ENCODE results near the gene SIRT5.

SIRT5 gene

GRCh38 chr6:13572951-13573654 lies 1.3 kb upstream of the SIRT5 start:
- no peak for DNase-seq (ENCODE audit: low read depth)
- TF ChIP-seq, protein P1, sequence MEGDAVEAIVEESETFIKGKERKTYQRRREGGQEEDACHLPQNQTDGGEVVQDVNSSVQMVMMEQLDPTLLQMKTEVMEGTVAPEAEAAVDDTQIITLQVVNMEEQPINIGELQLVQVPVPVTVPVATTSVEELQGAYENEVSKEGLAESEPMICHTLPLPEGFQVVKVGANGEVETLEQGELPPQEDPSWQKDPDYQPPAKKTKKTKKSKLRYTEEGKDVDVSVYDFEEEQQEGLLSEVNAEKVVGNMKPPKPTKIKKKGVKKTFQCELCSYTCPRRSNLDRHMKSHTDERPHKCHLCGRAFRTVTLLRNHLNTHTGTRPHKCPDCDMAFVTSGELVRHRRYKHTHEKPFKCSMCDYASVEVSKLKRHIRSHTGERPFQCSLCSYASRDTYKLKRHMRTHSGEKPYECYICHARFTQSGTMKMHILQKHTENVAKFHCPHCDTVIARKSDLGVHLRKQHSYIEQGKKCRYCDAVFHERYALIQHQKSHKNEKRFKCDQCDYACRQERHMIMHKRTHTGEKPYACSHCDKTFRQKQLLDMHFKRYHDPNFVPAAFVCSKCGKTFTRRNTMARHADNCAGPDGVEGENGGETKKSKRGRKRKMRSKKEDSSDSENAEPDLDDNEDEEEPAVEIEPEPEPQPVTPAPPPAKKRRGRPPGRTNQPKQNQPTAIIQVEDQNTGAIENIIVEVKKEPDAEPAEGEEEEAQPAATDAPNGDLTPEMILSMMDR (IDR thresholded peaks at IDR 0.05; ENCODE audit: low read length, missing control alignments) = no peak
- peak overlapping the region; percentile 81 for H3K4me3 ChIP-seq (replicated peaks; ENCODE audit: low read depth, low read length)

GRCh38 chr6:13573669-13574110 lies 711 bp upstream of the SIRT5 start:
- TF ChIP-seq, protein P1 (IDR thresholded peaks at IDR 0.05; ENCODE audit: low read length, missing control alignments) = no peak
- peak overlapping the region; percentile 81 for H3K4me3 ChIP-seq (replicated peaks; ENCODE audit: low read depth, low read length)
- peak; percentile 33 for DNase-seq (ENCODE audit: low read depth)

DNA sequence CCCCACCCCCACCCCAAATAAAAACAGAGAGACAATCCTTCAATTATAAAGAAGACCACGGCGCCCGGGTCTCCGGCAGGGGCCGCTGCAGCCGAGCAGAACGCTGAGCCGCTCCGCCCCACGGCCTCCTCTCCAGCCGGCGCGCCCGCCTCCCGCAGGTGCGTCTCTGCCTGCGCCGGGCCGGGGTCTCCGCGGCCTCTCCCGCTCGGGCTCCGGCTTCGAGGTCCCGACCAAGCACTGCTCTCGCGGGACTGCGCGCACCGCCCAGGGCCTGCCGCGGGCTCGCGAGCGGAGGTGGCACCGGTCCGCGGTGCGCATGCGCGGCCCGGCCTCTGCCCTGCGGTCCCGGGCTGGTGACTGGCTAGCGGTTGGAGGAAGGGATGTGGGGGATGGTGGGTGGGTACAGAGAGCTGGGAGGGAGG lies 241 bp upstream of the SIRT5 start:
- TF ChIP-seq, protein P1 (IDR thresholded peaks at IDR 0.05; ENCODE audit: low read length, missing control alignments) = peak; percentile 30
- H3K4me3 ChIP-seq (replicated peaks; ENCODE audit: low read depth, low read length) = peak overlapping the region; percentile 81
- peak; percentile 93 for DNase-seq (ENCODE audit: low read depth)

DNA sequence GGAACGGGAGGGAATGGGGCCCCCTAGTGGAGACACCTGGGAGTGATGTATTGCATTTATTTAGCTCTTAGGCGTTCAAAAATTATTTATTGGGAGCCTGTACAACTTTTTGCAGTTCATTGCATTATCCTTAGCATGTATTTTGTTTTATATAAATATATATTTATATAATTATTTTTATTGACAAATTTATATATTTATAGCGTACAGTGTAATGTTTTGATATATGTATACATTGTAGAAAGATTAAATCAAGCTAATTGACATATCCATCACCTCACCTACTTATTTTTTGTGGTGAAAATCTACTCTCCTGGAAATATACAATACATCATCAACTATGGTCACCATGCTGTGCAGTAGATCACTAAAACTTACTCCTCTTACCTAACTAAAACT lies 975 bp downstream of the SIRT5 start:
- no peak for DNase-seq (ENCODE audit: low read depth)
- peak overlapping the region; percentile 81 for H3K4me3 ChIP-seq (replicated peaks; ENCODE audit: low read depth, low read length)
- TF ChIP-seq, protein P1 (IDR thresholded peaks at IDR 0.05; ENCODE audit: low read length, missing control alignments) = peak; percentile 73

DNA sequence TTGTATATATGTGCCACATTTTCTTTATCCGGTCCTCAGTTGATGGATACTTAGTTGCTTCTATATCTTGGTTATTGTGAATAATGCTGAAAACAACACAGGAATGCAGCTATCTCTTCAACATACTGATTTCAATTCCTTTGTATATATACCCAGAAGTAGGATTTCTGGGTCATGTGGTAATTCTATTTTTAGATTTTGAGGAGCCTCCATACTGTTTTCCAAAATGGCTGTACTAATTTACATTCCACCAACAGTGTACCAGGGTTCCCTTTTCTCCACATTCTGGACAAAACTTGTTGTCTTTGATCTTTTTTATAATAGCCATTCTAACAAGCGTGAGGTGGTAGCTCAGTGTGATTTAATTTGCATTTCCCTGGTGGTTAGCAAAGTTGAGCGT lies 1.6 kb downstream of the SIRT5 start:
- TF ChIP-seq, protein P1 (IDR thresholded peaks at IDR 0.05; ENCODE audit: low read length, missing control alignments) = no peak
- DNase-seq (ENCODE audit: low read depth) = no peak
- no peak overlapping the region for H3K4me3 ChIP-seq (replicated peaks; ENCODE audit: low read depth, low read length)

DNA sequence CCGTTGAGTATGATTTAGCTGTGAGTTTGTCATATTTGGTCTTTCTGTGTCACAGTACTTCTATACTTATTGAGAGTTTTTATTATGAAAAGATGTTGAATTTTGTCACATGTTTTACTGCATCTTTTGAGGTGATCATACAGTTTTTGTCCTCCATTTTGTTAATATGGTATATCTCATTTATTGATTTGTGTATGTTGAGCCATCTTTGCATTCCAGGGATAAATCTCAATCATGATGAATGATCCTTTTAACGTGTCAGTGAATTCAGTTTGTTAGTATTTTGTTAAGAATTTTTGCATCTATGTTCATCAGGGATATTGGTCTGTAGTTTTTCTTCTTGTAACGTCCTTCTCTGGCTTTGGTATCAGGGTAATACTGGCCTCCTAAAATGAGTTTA lies 3.5 kb downstream of the SIRT5 start:
- DNase-seq (ENCODE audit: low read depth) = no peak
- TF ChIP-seq, protein P1 (IDR thresholded peaks at IDR 0.05; ENCODE audit: low read length, missing control alignments) = no peak
- no peak overlapping the region for H3K4me3 ChIP-seq (replicated peaks; ENCODE audit: low read depth, low read length)

DNA sequence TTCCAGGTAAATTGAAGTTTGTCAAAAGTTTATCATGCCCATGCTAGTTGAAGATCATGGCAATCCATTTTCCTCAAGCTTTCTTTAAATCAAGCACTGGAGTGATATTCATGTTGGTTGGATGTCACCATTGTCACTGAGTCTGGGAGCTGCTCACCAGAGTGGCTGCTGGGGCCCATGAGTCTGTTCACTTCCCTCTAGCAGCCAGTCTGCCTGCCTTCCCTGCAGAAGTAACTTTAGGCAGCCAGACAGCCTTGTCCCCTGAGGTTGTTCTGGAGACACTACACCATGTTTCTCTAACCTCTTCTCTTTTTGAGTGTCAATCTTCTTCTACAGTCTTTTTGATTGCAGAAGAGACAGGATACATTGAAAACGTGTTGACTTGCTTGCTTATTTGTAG lies 5.5 kb downstream of the SIRT5 start:
- TF ChIP-seq, protein P1 (IDR thresholded peaks at IDR 0.05; ENCODE audit: low read length, missing control alignments) = no peak
- H3K4me3 ChIP-seq (replicated peaks; ENCODE audit: low read depth, low read length) = no peak overlapping the region
- no peak for DNase-seq (ENCODE audit: low read depth)
